ENCODE data around the gene MRPL41.
"Not testable (repeated sequence)": the region's sequence is repeated elsewhere in the genome, so short reads cannot be mapped to it uniquely, and the experiment has no call there.

Gene MRPL41

GRCh38 chr9:137556069-137556838 lies 4.6 kb downstream of the MRPL41 start:
- H3K4me1 ChIP-seq (ENCODE audit: low read length), result peaks cover 3% of the 10 kb centered on the region; the same call in 1 of the 2 replicates
- H3K9ac ChIP-seq (ENCODE audit: low read length), result no peak overlapping the region
- H3K27ac ChIP-seq (ENCODE audit: low read length), result no peak overlapping the region
- H2AFZ ChIP-seq (ENCODE audit: low read depth, low read length), result no peak overlapping the region
- H3K9me3 ChIP-seq (ENCODE audit: insufficient read depth, low read length), result no peaks in the 10 kb centered on the region
- peaks cover 3% of the 10 kb centered on the region; the same call in 1 of the 2 replicates for H4K20me1 ChIP-seq (ENCODE audit: insufficient read depth, low read length)
- H3K4me2 ChIP-seq (ENCODE audit: low read length), result no peak overlapping the region
- no peaks in the 10 kb centered on the region for H3K79me2 ChIP-seq (ENCODE audit: low read length)
- H3K36me3 ChIP-seq (replicated peaks; ENCODE audit: low read depth, low read length), result peaks cover 31% of the 10 kb centered on the region
- TF ChIP-seq EZH2phosphoT487 (IDR thresholded peaks at IDR 0.05; ENCODE audit: low read depth) (no peak), CTCF (IDR thresholded peaks at IDR 0.05; ENCODE audit: low read depth, low read length) (no peak)
- H3K27me3 ChIP-seq (ENCODE audit: low read depth, low read length), result no peaks in the 10 kb centered on the region
- no peak overlapping the region for H3K4me3 ChIP-seq (ENCODE audit: low read length)

DNA sequence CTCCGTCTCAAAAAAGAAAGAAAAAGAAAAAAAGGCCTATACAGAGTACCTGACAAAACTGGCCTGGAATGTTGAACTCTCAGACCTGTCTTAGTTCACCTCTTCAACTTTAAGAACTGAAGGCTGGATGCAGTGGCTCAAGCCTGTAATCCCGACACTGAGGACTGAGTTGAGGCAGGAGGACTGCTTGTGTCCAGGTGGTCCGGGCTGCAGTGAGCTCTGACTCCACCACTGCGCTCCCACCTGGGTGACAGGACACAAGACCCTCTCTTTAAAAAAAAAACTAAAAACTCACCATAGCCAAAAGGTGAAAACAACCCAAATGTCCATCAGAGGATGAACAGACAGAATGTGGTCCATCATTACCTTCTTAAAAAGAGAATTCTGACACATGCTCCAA lies 6.4 kb downstream of the MRPL41 start:
- Histone ChIP-seq H4K20me1 (ENCODE audit: insufficient read depth, low read length) (peaks cover 3% of the 10 kb centered on the region; the same call in 1 of the 2 replicates), H3K9ac (ENCODE audit: low read length) (no peak overlapping the region), H3K79me2 (ENCODE audit: low read length) (peaks cover 4% of the 10 kb centered on the region; the same call in 1 of the 2 replicates), H3K9me3 (ENCODE audit: insufficient read depth, low read length) (no peaks in the 10 kb centered on the region), H3K27me3 (ENCODE audit: low read depth, low read length) (no peaks in the 10 kb centered on the region), H3K27ac (ENCODE audit: low read length) (no peak overlapping the region), H3K4me3 (ENCODE audit: low read length) (no peak overlapping the region), H2AFZ (ENCODE audit: low read depth, low read length) (no peak overlapping the region), H3K4me1 (ENCODE audit: low read length) (no peaks in the 10 kb centered on the region), H3K4me2 (ENCODE audit: low read length) (no peak overlapping the region), H3K36me3 (replicated peaks; ENCODE audit: low read depth, low read length) (peaks cover 39% of the 10 kb centered on the region)
- TF ChIP-seq CTCF (IDR thresholded peaks at IDR 0.05; ENCODE audit: low read depth, low read length) (no peak), EZH2phosphoT487 (IDR thresholded peaks at IDR 0.05; ENCODE audit: low read depth) (no peak)

DNA sequence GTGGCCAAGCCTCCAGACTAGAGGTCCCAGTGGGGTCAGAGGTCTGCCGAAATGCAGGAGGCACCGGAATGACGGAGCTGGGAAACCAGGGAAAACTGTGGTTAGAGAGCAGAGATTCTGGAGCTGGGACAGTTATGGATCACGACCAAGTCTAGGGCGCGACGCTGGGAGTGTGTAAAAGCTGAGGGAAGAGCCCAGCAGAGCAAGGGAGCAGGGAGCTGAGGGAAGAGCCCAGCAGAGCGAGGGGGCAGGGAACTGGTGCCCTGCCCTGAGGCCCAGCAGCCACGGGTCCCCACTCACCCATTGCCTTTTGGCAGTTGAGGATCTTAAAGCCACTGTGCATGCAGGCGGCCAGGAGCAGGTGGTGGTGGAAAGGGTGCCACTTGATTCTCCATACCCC lies 12.5 kb downstream of the MRPL41 start:
- no peak for TF ChIP-seq CTCF (IDR thresholded peaks at IDR 0.05; ENCODE audit: low read depth, low read length)
- TF ChIP-seq EZH2phosphoT487 (IDR thresholded peaks at IDR 0.05; ENCODE audit: low read depth), result no peak
- no peak overlapping the region for H3K4me2 ChIP-seq (ENCODE audit: low read length)
- H3K9me3 ChIP-seq (ENCODE audit: insufficient read depth, low read length), result no peaks in the 10 kb centered on the region
- H3K36me3 ChIP-seq (replicated peaks; ENCODE audit: low read depth, low read length), result peaks cover 26% of the 10 kb centered on the region
- H4K20me1 ChIP-seq (ENCODE audit: insufficient read depth, low read length), result peaks cover 3% of the 10 kb centered on the region; the same call in 1 of the 2 replicates
- H3K79me2 ChIP-seq (ENCODE audit: low read length), result peaks cover 4% of the 10 kb centered on the region; the same call in 1 of the 2 replicates
- H3K27ac ChIP-seq (ENCODE audit: low read length), result no peak overlapping the region
- H3K27me3 ChIP-seq (ENCODE audit: low read depth, low read length), result no peaks in the 10 kb centered on the region
- no peak overlapping the region for H2AFZ ChIP-seq (ENCODE audit: low read depth, low read length)
- H3K4me1 ChIP-seq (ENCODE audit: low read length), result no peaks in the 10 kb centered on the region
- no peak overlapping the region for H3K9ac ChIP-seq (ENCODE audit: low read length)
- no peak overlapping the region for H3K4me3 ChIP-seq (ENCODE audit: low read length)

DNA sequence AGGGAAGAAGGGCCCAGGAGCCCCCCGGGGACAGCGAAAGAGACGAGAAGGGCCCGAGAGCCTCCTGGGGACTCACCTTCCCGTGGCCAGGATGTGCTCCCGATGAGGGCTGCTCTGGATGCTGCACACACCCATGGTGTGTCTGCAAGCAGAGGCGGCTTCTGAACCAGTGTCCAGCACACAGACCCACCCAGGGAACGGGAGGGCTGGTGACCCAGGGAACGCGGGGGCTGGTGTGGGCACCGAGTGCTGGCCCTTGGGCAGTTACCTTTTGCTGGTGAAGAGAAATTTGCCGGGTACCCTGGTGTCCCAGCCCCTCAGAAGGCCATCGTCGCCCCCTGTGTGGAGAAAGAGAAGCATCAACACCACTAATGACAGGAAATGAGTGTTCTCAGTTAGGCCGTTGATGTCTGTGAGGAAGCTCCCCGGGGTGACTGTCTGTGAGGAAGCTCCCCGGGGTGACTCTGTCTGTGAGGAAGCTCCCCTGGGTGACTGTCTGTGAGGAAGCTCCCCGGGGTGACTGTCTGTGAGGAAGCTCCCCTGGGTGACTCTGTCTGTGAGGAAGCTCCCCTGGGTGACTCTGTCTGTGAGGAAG lies 13.2 kb downstream of the MRPL41 start:
- Histone ChIP-seq H3K4me2 (ENCODE audit: low read length) (no peak overlapping the region), H3K9me3 (ENCODE audit: insufficient read depth, low read length) (no peaks in the 10 kb centered on the region), H3K27me3 (ENCODE audit: low read depth, low read length) (no peaks in the 10 kb centered on the region), H3K27ac (ENCODE audit: low read length) (no peak overlapping the region), H4K20me1 (ENCODE audit: insufficient read depth, low read length) (peaks cover 3% of the 10 kb centered on the region; the same call in 1 of the 2 replicates), H3K36me3 (replicated peaks; ENCODE audit: low read depth, low read length) (peaks cover 26% of the 10 kb centered on the region), H3K4me3 (ENCODE audit: low read length) (no peak overlapping the region), H3K4me1 (ENCODE audit: low read length) (no peaks in the 10 kb centered on the region), H3K9ac (ENCODE audit: low read length) (no peak overlapping the region), H3K79me2 (ENCODE audit: low read length) (peaks cover 4% of the 10 kb centered on the region; the same call in 1 of the 2 replicates), H2AFZ (ENCODE audit: low read depth, low read length) (no peak overlapping the region)
- TF ChIP-seq EZH2phosphoT487 (IDR thresholded peaks at IDR 0.05; ENCODE audit: low read depth) (no peak), CTCF (IDR thresholded peaks at IDR 0.05; ENCODE audit: low read depth, low read length) (no peak)

GRCh38 chr9:137568445-137568844 lies 16.8 kb downstream of the MRPL41 start:
- not testable (repeated sequence) for H3K4me3 ChIP-seq (ENCODE audit: low read length); H3K4me2 ChIP-seq (ENCODE audit: low read length); H4K20me1 ChIP-seq (ENCODE audit: insufficient read depth, low read length); H2AFZ ChIP-seq (ENCODE audit: low read depth, low read length); H3K27ac ChIP-seq (ENCODE audit: low read length); H3K27me3 ChIP-seq (ENCODE audit: low read depth, low read length); H3K4me1 ChIP-seq (ENCODE audit: low read length); H3K9ac ChIP-seq (ENCODE audit: low read length); H3K9me3 ChIP-seq (ENCODE audit: insufficient read depth, low read length)
- Histone ChIP-seq H3K79me2 (ENCODE audit: low read length) (peaks cover 21% of the 10 kb centered on the region), H3K36me3 (replicated peaks; ENCODE audit: low read depth, low read length) (peaks cover 38% of the 10 kb centered on the region)
